ENCODE measurements around the gene TMTC3. TPM values are rescaled to one million over a fixed set of nuclear protein-coding genes. Genes with fewer than 3 reads are reported as not detected.

TMTC3 gene
- total and polyA plus RNA-seq, 3 donors from 2014 or later: 5.7 to 16.1 (median 12.7) TPM

GRCh38 chr12:88194868-88195267, 52.8 kb downstream of the TMTC3 start:
- Histone ChIP-seq H3K27me3 (no peaks in the 10 kb centered on the region), H3K27ac (no peak overlapping the region), H3K4me1 (no peaks in the 10 kb centered on the region), H3K9me3 (no peaks in the 10 kb centered on the region), H3K36me3 (ENCODE audit: low read depth, missing control alignments) (no peaks in the 10 kb centered on the region), H3K4me3 (no peak overlapping the region)
- DNase-seq: no peak
- intact Hi-C loops (cut with DNase I; ENCODE audit: low total_unique reads): no loop called here
- no peak for TF ChIP-seq POLR2A (IDR thresholded peaks at IDR 0.05)
- TF ChIP-seq, protein P1, sequence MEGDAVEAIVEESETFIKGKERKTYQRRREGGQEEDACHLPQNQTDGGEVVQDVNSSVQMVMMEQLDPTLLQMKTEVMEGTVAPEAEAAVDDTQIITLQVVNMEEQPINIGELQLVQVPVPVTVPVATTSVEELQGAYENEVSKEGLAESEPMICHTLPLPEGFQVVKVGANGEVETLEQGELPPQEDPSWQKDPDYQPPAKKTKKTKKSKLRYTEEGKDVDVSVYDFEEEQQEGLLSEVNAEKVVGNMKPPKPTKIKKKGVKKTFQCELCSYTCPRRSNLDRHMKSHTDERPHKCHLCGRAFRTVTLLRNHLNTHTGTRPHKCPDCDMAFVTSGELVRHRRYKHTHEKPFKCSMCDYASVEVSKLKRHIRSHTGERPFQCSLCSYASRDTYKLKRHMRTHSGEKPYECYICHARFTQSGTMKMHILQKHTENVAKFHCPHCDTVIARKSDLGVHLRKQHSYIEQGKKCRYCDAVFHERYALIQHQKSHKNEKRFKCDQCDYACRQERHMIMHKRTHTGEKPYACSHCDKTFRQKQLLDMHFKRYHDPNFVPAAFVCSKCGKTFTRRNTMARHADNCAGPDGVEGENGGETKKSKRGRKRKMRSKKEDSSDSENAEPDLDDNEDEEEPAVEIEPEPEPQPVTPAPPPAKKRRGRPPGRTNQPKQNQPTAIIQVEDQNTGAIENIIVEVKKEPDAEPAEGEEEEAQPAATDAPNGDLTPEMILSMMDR (IDR thresholded peaks at IDR 0.05): no peak
- 72 to 75% methylated on average over 3 of the region's 3 CpGs for WGBS, 2 donors

DNA sequence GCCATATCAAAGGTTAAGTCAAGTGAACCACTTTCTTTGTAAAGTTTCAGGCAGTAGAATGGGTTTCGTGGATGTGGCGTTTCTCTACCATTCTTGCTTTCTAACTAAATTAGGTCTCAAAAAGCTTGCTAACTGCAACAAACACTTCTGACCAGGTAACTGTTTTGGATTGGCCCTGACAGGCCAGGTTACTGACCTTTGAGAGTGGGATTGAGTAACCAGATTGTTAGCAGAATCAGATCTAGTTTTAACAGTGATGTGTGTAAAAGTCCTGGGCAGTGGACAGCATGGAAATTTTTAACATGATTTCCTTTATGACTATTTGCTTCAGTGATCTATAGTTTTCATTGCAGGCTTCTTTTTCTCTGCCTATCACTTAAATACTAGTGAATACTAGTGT, 57.9 kb downstream of the TMTC3 start:
- H3K36me3 ChIP-seq (ENCODE audit: low read depth, missing control alignments): no peaks in the 10 kb centered on the region
- no peak for DNase-seq
- TF ChIP-seq POLR2A (IDR thresholded peaks at IDR 0.05): no peak
- TF ChIP-seq, protein P1 (IDR thresholded peaks at IDR 0.05): no peak
- 86 to 95% methylated on average over 2 of the region's 2 CpGs for WGBS, 2 donors
- no peak overlapping the region for H3K27ac ChIP-seq
- H3K9me3 ChIP-seq: no peaks in the 10 kb centered on the region
- H3K4me3 ChIP-seq: no peak overlapping the region
- no peaks in the 10 kb centered on the region for H3K4me1 ChIP-seq
- no peaks in the 10 kb centered on the region for H3K27me3 ChIP-seq
- intact Hi-C loops (cut with DNase I; ENCODE audit: low total_unique reads): no loop called here

- no peaks in the 10 kb centered on the region for H3K36me3 ChIP-seq (ENCODE audit: low read depth, missing control alignments)
- no peaks in the 10 kb centered on the region for H3K9me3 ChIP-seq
- no peaks in the 10 kb centered on the region for H3K27me3 ChIP-seq
- no peak overlapping the region for H3K4me3 ChIP-seq
- WGBS, 2 donors: 62 to 84% methylated on average over 2 of the region's 2 CpGs
- no peak for DNase-seq
- TF ChIP-seq POLR2A (IDR thresholded peaks at IDR 0.05): no peak
- TF ChIP-seq, protein P1 (IDR thresholded peaks at IDR 0.05): no peak
- intact Hi-C loops (cut with DNase I; ENCODE audit: low total_unique reads): no loop called here
- H3K27ac ChIP-seq: no peak overlapping the region
- H3K4me1 ChIP-seq: no peaks in the 10 kb centered on the region
Measured at GRCh38 chr12:88202500-88202899, 60.4 kb downstream of the TMTC3 start.

DNA sequence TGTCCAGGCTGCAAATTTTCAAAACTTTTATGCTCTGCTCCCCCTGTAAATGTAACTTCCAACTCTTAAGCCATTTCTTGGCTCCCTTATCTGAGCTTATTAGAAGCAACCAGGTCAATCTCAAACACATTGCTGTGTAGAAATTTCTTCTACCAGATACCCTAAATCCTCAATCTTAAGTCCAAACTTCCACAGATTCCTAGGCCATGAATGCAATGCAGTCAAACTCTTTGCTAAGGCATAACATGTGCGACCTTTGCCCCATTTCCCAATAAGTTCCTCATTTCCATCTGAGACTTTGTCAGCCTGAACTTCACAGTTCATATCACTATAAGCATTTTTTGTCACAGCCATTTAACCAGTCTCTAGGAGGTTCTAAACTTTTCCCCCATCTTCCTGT, 64.5 kb downstream of the TMTC3 start:
- no peak overlapping the region for H3K27ac ChIP-seq
- WGBS, 2 donors: 92 to 95% methylated on average over 1 of the region's 1 CpG
- H3K4me1 ChIP-seq: no peaks in the 10 kb centered on the region
- TF ChIP-seq, protein P1 (IDR thresholded peaks at IDR 0.05): no peak
- TF ChIP-seq POLR2A (IDR thresholded peaks at IDR 0.05): no peak
- no peaks in the 10 kb centered on the region for H3K36me3 ChIP-seq (ENCODE audit: low read depth, missing control alignments)
- DNase-seq: no peak
- no peaks in the 10 kb centered on the region for H3K9me3 ChIP-seq
- no peak overlapping the region for H3K4me3 ChIP-seq
- intact Hi-C loops (cut with DNase I; ENCODE audit: low total_unique reads): no loop called here
- H3K27me3 ChIP-seq: no peaks in the 10 kb centered on the region

DNA sequence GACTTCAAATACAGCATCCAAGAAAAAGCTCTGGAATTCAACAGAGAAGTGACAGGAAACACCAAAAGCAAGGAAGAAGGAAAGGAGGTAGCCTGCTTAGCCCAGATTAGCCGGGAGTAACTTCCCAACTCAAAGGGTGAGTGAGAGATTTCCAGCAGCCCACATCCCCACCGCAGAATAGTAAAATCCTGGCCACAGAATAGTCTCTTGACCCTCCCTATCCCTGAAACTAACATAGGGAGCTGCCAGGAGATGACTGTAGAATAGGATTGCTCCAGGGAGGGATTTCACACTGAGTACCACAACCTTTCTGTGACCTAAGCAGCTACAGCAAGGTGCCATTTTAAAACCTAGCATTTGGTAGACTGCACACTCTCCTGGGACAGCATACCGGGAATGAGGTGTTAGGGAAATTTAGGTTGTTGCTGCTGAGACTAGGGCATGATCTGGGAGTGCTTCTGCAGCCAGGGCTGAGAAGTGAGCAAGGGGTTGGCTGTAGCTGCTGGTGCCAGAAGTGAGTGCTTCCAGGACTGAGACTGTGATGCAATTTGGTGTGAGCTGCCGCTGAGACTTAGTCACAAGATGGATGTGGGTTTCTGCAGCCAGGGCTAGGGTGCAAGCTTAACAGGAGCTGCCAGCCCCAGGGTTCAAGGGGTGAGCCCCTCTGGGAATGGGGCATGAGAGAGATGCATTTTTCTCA, 66.0 kb downstream of the TMTC3 start:
- H3K9me3 ChIP-seq: no peaks in the 10 kb centered on the region
- no peaks in the 10 kb centered on the region for H3K27me3 ChIP-seq
- no peak overlapping the region for H3K4me3 ChIP-seq
- no peak for DNase-seq
- H3K27ac ChIP-seq: no peak overlapping the region
- H3K4me1 ChIP-seq: no peaks in the 10 kb centered on the region
- TF ChIP-seq, protein P1 (IDR thresholded peaks at IDR 0.05): no peak
- TF ChIP-seq POLR2A (IDR thresholded peaks at IDR 0.05): no peak
- intact Hi-C loops (cut with DNase I; ENCODE audit: low total_unique reads): no loop called here
- 84 to 89% methylated on average over 4 of the region's 4 CpGs for WGBS, 2 donors
- H3K36me3 ChIP-seq (ENCODE audit: low read depth, missing control alignments): no peaks in the 10 kb centered on the region

All from testis (tissue), 3 donors.